WTC11 (cell line): ENCODE results near the gene AKAP6. TPM values are rescaled to one million over a fixed set of nuclear protein-coding genes. Genes with fewer than 3 reads are reported as not detected.

ENCODE experiments used
- ATAC-seq: fragments of 200-7000 bp; cut with Tn5 transposase; 2 replicates; pipeline ENCODE4 v1.10.0; 2021; ENCODE audit warnings: mild to moderate bottlenecking, moderate library complexity
- CTCF ChIA-PET: fragments of 300-600 bp; sonication (Branson Sonifier 250); formaldehyde crosslinking; loops from one replicate; lab custom pipeline; 2021; ENCODE audit warnings: antibody characterized with exemption; lab: Charles Lee
- POLR2A ChIA-PET: fragments of 350-600 bp; sonication (Branson Sonifier 250); formaldehyde crosslinking; loops from one replicate; lab custom pipeline; 2021; ENCODE audit warnings: antibody characterized with exemption; lab: Charles Lee
- DNase-seq: peaks from one replicate; pipeline ENCODE4 v3.0.0; 2021; ENCODE audit warnings: low spot score
- H3K27ac Mint-ChIP-seq: 2 replicates; pipeline ENCODE4 v1.8.0; 2021; ENCODE audit warnings: mixed read lengths
- H3K27me3 Mint-ChIP-seq: 2 replicates; pipeline ENCODE4 v1.8.0; 2021; ENCODE audit warnings: low read depth, mild to moderate bottlenecking, moderate library complexity, mixed read lengths
- H3K36me3 Mint-ChIP-seq: 2 replicates; pipeline ENCODE4 v1.8.0; 2021; ENCODE audit warnings: mixed read lengths
- H3K4me1 Mint-ChIP-seq: 2 replicates; pipeline ENCODE4 v1.8.0; 2022; ENCODE audit warnings: mixed read lengths
- H3K4me3 Mint-ChIP-seq: 2 replicates; pipeline ENCODE4 v1.8.0; 2021; ENCODE audit warnings: mild to moderate bottlenecking, moderate library complexity, mixed read lengths
- H3K9me3 Mint-ChIP-seq: 2 replicates; pipeline ENCODE4 v1.8.0; 2021; ENCODE audit warnings: mixed read lengths
- ARID4B ChIP-seq: sonication (generic); formaldehyde crosslinking; IDR thresholded peaks from 2 replicates; pipeline ENCODE4 v1.8.0; 2023; ENCODE audit warnings: missing genetic modification reagents, mild to moderate bottlenecking, borderline replicate concordance
- ATF6 ChIP-seq: sonication (generic); formaldehyde crosslinking; IDR thresholded peaks from 2 replicates; pipeline ENCODE4 v1.8.1; 2023; ENCODE audit warnings: mild to moderate bottlenecking, missing genetic modification reagents
- CREB1 ChIP-seq: sonication (generic); formaldehyde crosslinking; IDR thresholded peaks from 2 replicates; pipeline ENCODE4 v1.8.0; 2023; ENCODE audit warnings: mild to moderate bottlenecking, missing genetic modification reagents
- CTCF ChIP-seq: fragments of 200-600 bp; IDR thresholded peaks from 2 replicates; pipeline ENCODE4 v1.8.0; 2022; ENCODE audit warnings: antibody characterized with exemption
- E2F5 ChIP-seq: sonication (generic); formaldehyde crosslinking; IDR thresholded peaks from 2 replicates; pipeline ENCODE4 v1.8.1; 2022; ENCODE audit warnings: mild to moderate bottlenecking, moderate library complexity, missing genetic modification reagents
- ESRRA ChIP-seq: sonication (generic); formaldehyde crosslinking; IDR thresholded peaks from 2 replicates; pipeline ENCODE4 v1.8.1; 2022; ENCODE audit warnings: mild to moderate bottlenecking, missing genetic modification reagents, borderline replicate concordance
- ETV6 ChIP-seq: sonication (generic); formaldehyde crosslinking; IDR thresholded peaks from 2 replicates; pipeline ENCODE4 v1.8.1; 2022; ENCODE audit warnings: mild to moderate bottlenecking, missing genetic modification reagents
- FOXP1 ChIP-seq: sonication (generic); formaldehyde crosslinking; IDR thresholded peaks from 2 replicates; pipeline ENCODE4 v1.8.0; 2022; ENCODE audit warnings: missing genetic modification reagents, mild to moderate bottlenecking, moderate library complexity, borderline replicate concordance
- FOXP4 ChIP-seq: sonication (generic); formaldehyde crosslinking; IDR thresholded peaks from 2 replicates; pipeline ENCODE4 v1.8.0; 2022; ENCODE audit warnings: mild to moderate bottlenecking, missing genetic modification reagents
- MAX ChIP-seq: sonication (generic); formaldehyde crosslinking; IDR thresholded peaks from 2 replicates; pipeline ENCODE4 v1.8.0; 2022; ENCODE audit warnings: mild to moderate bottlenecking, missing genetic modification reagents
- MLX ChIP-seq: sonication (generic); formaldehyde crosslinking; IDR thresholded peaks from 2 replicates; pipeline ENCODE4 v1.8.1; 2023; ENCODE audit warnings: mild to moderate bottlenecking, missing genetic modification reagents, moderate library complexity
- MYBL2 ChIP-seq: sonication (generic); formaldehyde crosslinking; IDR thresholded peaks from 2 replicates; pipeline ENCODE4 v1.8.1; 2023; ENCODE audit warnings: mild to moderate bottlenecking, moderate library complexity, missing genetic modification reagents
- NFATC4 ChIP-seq: fragments of 250-450 bp; sonication (Bioruptor Pico); IDR thresholded peaks from 2 replicates; pipeline ENCODE4 v1.9.0; 2021; ENCODE audit warnings: mild to moderate bottlenecking
- NFYB ChIP-seq: sonication (generic); formaldehyde crosslinking; conservative IDR thresholded peaks from 2 replicates; pipeline ENCODE4 v1.8.0; 2022; ENCODE audit warnings: low read depth, missing genetic modification reagents
- SMAD3 ChIP-seq: sonication (generic); formaldehyde crosslinking; IDR thresholded peaks from 2 replicates; pipeline ENCODE4 v1.8.0; 2022; ENCODE audit warnings: missing genetic modification reagents, mild to moderate bottlenecking, borderline replicate concordance
- TCF7 ChIP-seq: sonication (generic); formaldehyde crosslinking; IDR thresholded peaks from 2 replicates; pipeline ENCODE4 v1.8.0; 2022; ENCODE audit warnings: mild to moderate bottlenecking, low read depth, missing genetic modification reagents, moderate library complexity
- ZBTB21 ChIP-seq: sonication (generic); formaldehyde crosslinking; IDR thresholded peaks from 2 replicates; pipeline ENCODE4 v1.8.1; 2023; ENCODE audit warnings: mild to moderate bottlenecking, missing genetic modification reagents, borderline replicate concordance
- ZNF263 ChIP-seq: sonication (generic); formaldehyde crosslinking; IDR thresholded peaks from 2 replicates; pipeline ENCODE4 v1.8.1; 2022; ENCODE audit warnings: low read depth, mild to moderate bottlenecking, moderate library complexity, missing genetic modification reagents
- ZSCAN18 ChIP-seq: fragments of 250-450 bp; sonication (Bioruptor Pico); IDR thresholded peaks from 2 replicates; pipeline ENCODE4 v2.1.2; 2022; ENCODE audit warnings: mild to moderate bottlenecking, moderate library complexity
- total RNA-seq: library from RNA; stranded (reverse); gene quantifications from 3 replicates; pipeline ENCODE4 v1.2.3, GENCODE V29; 2021

Gene AKAP6
- total RNA-seq, 1 experiment from 2014 or later, result 0.63 TPM

GRCh38 chr14:32821964-32822653 is 493.0 kb downstream of the AKAP6 start:
- ChIA-PET POLR2A (no interaction called here), CTCF (no interaction called here)
- H3K36me3 Mint-ChIP-seq, result no peaks in the 10 kb centered on the region
- H3K4me1 Mint-ChIP-seq, result peaks cover 5% of the 10 kb centered on the region
- H3K4me3 Mint-ChIP-seq, result no peak overlapping the region
- H3K27me3 Mint-ChIP-seq, result no peaks in the 10 kb centered on the region; the same call in 1 of the 2 replicates
- H3K9me3 Mint-ChIP-seq, result peaks cover 6% of the 10 kb centered on the region; the same call in 1 of the 2 replicates
- no peak overlapping the region for H3K27ac Mint-ChIP-seq
- ATAC-seq, result no peak
- DNase-seq, result no peak
- TF ChIP-seq ARID4B (CRISPR knock-in tag) (no peak), CREB1 (CRISPR knock-in tag) (no peak), ZNF263 (CRISPR knock-in tag) (no peak), ZBTB21 (CRISPR knock-in tag) (no peak), MLX (CRISPR knock-in tag) (no peak), NFATC4 (CRISPR knock-in tag) (no peak), SMAD3 (CRISPR knock-in tag) (no peak), ZSCAN18 (no peak), FOXP4 (CRISPR knock-in tag) (no peak), CTCF (no peak), MAX (CRISPR knock-in tag) (no peak), ETV6 (CRISPR knock-in tag) (no peak), ESRRA (CRISPR knock-in tag) (no peak), NFYB (no peak), TCF7 (CRISPR knock-in tag) (no peak), E2F5 (no peak), ATF6 (CRISPR knock-in tag) (no peak), FOXP1 (CRISPR knock-in tag) (no peak), MYBL2 (CRISPR knock-in tag) (no peak)
